Stimulated activated CD4-positive, alpha-beta T cell treated with anti-CD3 and anti-CD28 coated beads, Interleukin-4, amount 100 ng/mL, for 24 hours (primary cell): ENCODE results near the gene PRSS33.

Experiments
- DNase-seq: peaks from one replicate; pipeline ENCODE4 v3.0.0-alpha.2; 2020

Gene PRSS33

GRCh38 chr16:2737895-2738418, 49.4 kb downstream of the PRSS33 start:
- DNase-seq: no peak

GRCh38 chr16:2737238-2737605, 50.1 kb downstream of the PRSS33 start:
- DNase-seq: no peak

- no peak for DNase-seq
Observed at GRCh38 chr16:2736476-2737237, 50.7 kb downstream of the PRSS33 start.

GRCh38 chr16:2734844-2735515, 52.4 kb downstream of the PRSS33 start:
- DNase-seq: no peak
